HG02884 (cell line): ENCODE measurements around the gene REG1B.

ENCODE experiments used
- ATAC-seq: cut with Tn5 transposase; IDR thresholded peaks from one replicate; pipeline ENCODE4 v1.9.1; 2021; ENCODE audit warnings: mild to moderate bottlenecking, moderate library complexity; ENCODE audit not compliant: unreplicated experiment

The REG1B gene

GRCh38 chr2:79087785-79088364 lies at the start of gene REG1B:
REG1B (minus strand) TSS chr2:79087993; CDS start chr2:79087612, 381 bp downstream.
- ATAC-seq, result no peak

GRCh38 chr2:79131687-79132086 lies 43.9 kb upstream of the REG1B start:
- no peak for ATAC-seq

- ATAC-seq, result no peak
Measured at GRCh38 chr2:79129804-79130203, 42.0 kb upstream of the REG1B start.

GRCh38 chr2:79129260-79129659 lies 41.5 kb upstream of the REG1B start:
- ATAC-seq, result no peak

GRCh38 chr2:79128406-79128805 lies 40.6 kb upstream of the REG1B start:
- no peak for ATAC-seq

GRCh38 chr2:79125721-79125985 lies 37.9 kb upstream of the REG1B start:
- ATAC-seq, result no peak

GRCh38 chr2:79124907-79125720 lies 37.3 kb upstream of the REG1B start:
- ATAC-seq, result no peak

- no peak for ATAC-seq
Measured at GRCh38 chr2:79122676-79123075, 34.9 kb upstream of the REG1B start.

GRCh38 chr2:79120194-79120713 lies 32.5 kb upstream of the REG1B start, which contains the start of gene REG1A:
REG1A (plus strand) TSS chr2:79120488; CDS start chr2:79120862, 374 bp downstream.
- no peak for ATAC-seq

GRCh38 chr2:79116997-79117928 lies 29.5 kb upstream of the REG1B start:
- ATAC-seq, result no peak

- ATAC-seq, result no peak
Measured at GRCh38 chr2:79114797-79115494, 27.2 kb upstream of the REG1B start.

- no peak for ATAC-seq
Measured at GRCh38 chr2:79112269-79112668, 24.5 kb upstream of the REG1B start.

- no peak for ATAC-seq
Measured at GRCh38 chr2:79105259-79105658, 17.5 kb upstream of the REG1B start.

- no peak for ATAC-seq
Measured at GRCh38 chr2:79103214-79103613, 15.4 kb upstream of the REG1B start.

- ATAC-seq, result no peak
Measured at GRCh38 chr2:79101024-79101423, 13.2 kb upstream of the REG1B start.

- ATAC-seq, result no peak
Measured at GRCh38 chr2:79100285-79100684, 12.5 kb upstream of the REG1B start.

GRCh38 chr2:79099140-79099686 lies 11.4 kb upstream of the REG1B start:
- ATAC-seq, result no peak

- ATAC-seq, result no peak
Measured at GRCh38 chr2:79097843-79098242, 10.1 kb upstream of the REG1B start.

- no peak for ATAC-seq
Measured at GRCh38 chr2:79090693-79091092, 2.9 kb upstream of the REG1B start.

GRCh38 chr2:79086255-79086654 lies 1.5 kb downstream of the REG1B start:
- no peak for ATAC-seq
